HG02840 (cell line): Measurements from ENCODE around the gene CCR5AS.
"Not testable (repeated sequence)": the region's sequence is repeated elsewhere in the genome, so short reads cannot be mapped to it uniquely, and the experiment has no call there.

Experiments used
- ATAC-seq: cut with Tn5 transposase; IDR thresholded peaks from one replicate; pipeline ENCODE4 v1.9.1; 2021; ENCODE audit warnings: mild to moderate bottlenecking, moderate library complexity, moderate number of reproducible peaks; ENCODE audit not compliant: unreplicated experiment, low FRiP score

The CCR5AS gene

DNA sequence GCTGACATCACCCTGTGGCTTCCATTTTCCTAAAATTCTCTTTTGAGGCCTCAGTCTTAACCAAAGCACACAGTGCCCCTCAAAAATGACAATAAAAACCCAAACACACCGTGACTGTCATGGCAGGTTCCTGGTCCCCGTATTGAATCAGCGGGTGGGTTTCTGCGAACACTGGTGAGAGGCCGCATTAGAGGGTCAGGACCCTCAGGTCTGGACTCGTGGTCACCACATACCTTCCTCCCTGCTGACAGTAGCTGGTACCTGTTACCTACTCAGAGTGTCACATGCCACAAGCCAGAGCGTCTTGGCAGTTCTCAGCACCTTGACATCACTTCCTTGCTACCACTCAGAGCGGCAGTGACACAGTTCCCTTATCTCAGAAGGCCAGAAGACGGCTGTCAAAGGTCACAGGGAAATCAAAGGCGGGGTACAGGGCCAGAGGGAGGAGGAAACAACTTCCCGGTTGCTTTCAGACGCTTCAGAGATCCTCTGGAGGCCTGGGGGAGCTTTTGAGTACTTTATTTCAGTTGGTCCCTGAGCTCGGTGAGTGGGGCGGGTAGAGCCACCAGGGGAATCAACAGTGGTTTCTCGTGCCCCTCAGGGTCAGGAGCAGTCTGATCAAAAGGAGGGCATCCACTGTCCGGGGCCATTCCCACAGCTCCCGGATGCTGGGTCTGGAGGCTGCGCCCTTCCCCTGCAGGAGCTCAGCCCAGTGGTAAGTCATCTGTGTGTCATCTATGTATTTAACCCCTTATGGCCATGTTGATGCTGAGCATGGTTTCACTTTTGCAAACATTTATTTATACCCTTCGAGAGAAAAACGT lies at the start of gene CCR5AS, which contains the start of gene CCRL2:
Gene CCR5AS, minus strand, starts transcription at position 279 of the 824 bp plus-strand sequence.
Gene CCRL2, plus strand, starts transcription at position 472 of the 824 bp plus-strand sequence. CDS start 821 bp downstream, outside the sequence.
- ATAC-seq: no peak

DNA sequence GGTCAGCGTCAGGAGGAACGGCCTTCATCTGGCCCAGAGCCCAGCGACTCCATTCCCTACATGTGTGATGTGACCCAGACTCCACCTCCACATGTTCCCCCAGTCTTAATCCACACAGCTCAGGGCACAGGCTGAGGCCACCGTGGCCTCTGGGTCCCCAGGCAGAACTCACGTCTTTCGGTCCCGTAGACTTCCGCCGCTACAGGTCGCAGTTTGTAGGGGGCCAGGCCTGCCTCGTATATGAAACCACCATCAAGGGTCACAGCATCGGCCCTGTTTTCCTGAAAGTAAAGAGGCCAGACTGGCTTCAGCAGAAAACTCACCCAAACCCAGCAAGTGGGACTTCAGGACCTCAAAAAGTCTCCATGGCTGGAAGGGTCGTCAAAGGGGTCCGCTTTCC lies 49.3 kb upstream of the CCR5AS start:
- ATAC-seq: no peak

DNA sequence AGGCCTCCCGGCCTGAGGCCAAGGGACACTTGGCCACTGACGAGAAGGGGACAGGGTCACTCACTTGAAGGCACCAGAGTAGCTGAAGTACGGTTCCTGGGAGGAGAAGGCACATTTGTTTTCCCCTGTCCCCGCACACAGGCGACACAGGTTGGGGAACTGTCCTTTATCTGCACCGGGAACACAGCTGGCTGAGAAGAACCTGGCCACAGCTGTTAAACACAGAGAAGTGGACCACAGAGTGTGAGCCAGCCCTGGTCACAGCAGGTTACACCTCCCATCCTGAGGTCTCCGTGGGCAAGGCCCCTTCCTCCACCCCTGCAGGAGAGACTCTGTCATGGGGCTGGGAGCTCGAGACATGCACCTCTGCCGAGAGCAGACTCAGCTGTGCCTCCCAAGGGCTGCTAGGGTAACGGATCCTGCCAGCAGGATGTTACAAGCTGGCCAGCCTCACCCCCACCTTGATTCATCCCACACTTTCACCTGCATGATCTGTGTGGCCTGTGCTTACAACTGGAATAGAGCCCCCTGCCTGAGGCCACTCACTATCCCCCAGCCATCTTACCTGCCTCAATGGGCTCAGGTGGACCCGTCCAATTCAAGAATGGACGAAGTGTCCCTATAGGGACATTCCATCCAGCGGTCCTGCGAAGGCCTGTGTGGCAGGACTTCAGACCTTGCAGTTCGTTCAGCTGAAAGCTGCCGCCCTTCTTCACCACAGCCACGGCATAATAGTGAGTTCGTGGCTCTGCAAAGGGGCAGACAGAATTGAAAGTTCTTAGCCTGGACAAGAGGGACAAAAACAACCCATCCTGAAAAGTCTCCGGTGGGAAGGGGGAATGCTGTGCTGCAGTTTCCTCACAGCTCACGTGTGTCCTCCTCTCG lies 48.6 kb upstream of the CCR5AS start:
- no peak for ATAC-seq

DNA sequence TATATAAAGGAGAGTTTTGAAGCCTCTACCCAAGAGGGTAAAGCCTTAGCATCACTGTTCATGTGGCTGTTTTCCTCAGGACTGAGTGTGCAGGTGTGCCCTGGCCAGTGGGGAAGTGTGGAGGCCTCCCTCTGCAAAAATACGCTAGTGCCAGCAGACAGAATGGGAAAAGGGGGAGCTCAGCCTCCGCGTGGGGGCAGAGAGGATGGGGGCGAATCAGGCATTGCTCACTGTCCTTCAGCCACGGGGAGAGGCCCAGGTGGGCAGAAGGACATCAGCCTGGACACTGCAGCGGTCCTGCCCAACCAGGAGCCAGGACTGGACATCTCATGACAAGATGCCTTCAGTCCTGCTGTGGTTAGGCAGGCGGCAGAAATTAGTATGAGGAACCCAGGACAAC lies 47.7 kb upstream of the CCR5AS start:
- ATAC-seq: no peak

DNA sequence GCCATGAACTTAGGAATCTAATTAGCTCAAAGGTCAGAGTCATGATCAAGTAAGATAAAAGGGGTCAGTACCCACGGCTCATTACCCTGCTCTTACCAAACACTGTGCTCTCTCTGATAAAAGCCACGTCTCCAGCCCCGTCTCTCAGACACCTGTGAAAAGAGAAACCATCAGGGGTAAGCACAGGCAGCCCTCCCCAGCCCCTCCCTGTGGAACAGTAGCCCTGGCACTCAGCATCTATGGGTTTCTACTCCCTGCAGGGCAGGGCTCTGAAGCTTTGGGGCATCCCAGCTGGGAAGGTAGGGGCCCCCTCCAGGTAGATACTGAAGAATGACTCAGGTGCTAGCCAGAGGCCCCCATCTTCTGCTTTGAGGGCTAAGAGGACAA lies 47.3 kb upstream of the CCR5AS start:
- no peak for ATAC-seq

DNA sequence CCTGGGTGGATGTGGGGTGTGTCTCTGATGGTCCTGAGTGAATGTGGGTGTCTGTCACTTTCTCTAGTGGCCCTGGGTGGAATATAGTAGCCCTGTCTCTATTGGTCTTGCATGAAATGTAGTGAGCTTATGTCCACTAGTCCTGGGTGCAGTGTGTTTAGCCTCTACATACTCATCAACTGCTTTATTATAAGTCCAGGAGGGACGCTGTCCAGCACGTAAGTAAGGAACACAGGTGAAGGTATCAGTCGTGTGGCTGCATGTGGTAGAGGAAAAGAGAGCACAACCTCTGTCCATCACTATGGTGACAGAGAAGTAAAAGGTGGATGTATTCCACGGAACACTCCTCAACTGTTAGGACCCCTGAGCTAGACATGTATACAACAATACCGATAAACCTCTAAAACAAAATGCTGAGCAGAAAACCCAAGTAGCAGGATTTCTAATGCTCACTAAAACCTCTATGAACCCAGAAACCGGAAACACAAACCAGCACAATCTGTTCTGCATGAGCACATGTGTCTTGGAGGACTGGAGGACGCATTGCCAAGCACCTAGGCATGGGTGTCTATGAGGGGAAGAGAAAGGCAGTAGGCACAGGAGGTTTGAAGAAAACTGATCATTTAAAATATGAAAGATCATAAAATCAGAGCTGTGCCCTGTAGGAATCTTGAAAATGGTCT lies 46.8 kb upstream of the CCR5AS start:
- ATAC-seq: no peak

DNA sequence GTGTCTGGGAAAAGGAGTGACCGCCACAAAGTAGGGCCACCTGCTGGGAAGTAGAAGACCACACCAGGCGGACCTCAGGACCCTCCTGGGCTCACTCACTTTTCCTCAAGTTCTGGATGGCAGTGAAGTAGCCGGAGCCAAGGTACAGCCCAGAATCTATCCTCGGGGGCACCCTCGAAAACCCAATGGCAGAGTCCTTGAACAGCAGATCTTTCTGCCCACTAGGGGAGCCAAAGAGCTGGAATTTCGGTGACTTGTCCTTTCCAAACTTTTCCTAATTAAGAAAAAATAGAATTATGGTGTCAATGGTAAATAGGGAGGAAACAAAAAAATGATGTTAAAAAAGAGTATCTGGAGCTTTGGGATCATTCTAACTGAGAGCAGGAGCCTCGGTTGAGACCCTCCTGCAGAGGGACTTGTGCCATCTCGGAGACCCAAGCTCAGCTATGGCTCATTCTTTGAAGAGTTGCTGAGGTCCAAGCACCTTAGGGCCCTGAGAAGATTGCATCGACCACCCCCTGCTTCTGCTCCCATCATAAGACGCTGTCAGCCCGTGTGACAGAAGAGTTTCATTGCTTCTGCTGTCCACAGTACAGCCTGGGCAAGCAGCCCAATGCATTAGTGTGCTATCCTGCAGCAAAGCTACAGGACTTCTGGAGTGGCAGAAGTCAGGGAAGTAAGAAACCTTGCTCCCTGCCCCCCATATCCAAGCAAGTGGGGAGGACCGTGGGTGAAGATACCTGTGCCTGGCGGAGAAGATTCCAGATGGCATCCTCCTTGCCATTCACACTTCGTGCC lies 43.1 kb upstream of the CCR5AS start:
- ATAC-seq: no peak

DNA sequence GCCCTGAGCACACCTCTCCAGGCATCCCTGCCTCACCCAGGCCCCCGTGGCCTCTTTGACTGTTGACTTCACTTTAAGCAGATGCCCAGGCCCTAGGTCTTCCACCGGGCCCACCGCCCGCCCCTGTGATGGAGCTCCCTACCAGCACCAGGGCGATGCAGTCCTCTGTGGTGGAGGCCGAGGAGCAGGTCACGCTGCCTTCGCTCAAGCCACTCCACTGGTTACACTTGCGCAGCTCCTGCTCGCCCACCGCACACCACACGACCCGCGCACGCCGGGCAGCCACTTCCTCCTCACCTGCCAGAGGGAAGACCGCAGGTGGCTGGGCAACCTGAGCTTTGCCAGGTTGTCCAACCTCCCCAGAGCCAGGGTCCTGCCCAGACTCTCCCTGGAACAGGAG lies 41.9 kb upstream of the CCR5AS start:
- ATAC-seq: no peak

DNA sequence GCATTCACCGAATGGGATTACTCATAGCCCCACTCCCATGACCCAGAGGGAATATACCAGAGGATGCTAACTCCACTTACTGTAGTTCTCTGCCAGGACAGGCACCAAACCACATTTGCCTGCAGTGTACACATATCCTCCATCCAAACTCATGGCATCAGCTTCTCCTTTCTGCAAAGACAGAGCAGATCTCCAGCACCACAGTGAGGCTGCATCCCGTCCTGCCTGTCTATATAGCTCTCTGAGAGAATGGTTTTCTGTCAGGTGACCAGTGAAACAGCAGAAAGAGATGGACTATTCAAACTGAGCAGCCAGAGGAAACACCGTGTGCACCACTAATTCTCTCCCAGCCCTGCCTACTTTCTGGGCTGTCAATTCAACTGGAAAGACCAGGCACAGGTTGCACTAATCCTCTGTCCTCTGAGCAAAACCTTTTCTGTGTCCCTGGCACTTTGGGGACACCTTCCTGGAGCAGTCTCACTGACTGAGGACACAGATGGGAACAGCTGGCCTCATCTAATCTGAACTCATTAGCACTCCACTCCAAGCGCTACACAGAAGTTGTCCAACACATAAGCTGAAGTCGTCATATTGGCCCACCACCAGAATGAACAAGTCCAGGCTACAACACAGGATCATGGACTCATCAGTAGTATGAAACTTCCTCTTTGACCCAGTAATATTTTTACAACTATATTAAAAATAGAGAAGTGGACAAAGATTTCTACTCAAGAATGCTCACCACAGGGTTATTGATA lies 40.5 kb upstream of the CCR5AS start:
- no peak for ATAC-seq

DNA sequence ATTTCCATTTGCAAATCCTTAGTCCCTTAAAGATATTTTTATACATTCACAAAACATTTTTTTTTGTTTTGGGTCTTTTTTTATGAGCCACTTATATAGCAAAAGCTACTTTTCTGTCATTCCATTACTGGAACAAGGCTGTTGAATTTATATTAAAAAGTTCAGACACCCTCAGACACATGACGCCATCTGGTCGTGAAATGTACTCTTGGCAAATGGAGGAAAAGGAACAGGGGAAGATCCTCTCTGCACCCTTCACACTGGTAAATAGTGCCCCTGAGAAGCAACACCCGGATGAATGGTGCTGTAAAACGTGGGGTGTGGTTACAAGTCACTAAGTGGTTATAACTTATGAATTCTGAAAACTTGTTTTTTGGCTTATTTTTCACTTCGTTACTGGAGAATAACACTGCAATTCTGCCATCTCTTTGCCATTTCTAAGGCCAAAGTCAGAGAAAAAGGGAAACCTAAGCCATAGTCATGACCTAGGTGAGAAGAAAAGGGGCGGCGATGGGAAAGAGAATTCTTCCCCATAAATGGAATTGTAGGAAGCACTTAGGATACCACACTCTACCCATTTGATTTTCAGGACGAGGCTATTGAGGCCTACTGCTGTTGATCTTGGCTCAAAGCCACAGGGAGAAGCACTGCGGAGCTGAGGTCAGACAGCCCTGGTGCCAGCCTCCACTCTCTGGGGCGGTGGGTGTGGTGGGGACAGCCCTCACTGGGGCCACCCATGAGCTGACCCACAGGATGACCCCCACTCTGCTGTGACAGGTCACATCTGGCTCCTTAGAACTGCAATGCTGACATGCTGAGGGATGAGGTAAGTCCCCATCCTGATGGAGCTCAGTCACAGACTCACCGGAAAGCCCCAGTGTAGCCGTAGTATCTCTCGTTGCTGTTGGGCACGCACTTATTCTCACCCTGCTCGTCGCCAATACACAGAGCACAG lies 36.0 kb upstream of the CCR5AS start:
- ATAC-seq: no peak

DNA sequence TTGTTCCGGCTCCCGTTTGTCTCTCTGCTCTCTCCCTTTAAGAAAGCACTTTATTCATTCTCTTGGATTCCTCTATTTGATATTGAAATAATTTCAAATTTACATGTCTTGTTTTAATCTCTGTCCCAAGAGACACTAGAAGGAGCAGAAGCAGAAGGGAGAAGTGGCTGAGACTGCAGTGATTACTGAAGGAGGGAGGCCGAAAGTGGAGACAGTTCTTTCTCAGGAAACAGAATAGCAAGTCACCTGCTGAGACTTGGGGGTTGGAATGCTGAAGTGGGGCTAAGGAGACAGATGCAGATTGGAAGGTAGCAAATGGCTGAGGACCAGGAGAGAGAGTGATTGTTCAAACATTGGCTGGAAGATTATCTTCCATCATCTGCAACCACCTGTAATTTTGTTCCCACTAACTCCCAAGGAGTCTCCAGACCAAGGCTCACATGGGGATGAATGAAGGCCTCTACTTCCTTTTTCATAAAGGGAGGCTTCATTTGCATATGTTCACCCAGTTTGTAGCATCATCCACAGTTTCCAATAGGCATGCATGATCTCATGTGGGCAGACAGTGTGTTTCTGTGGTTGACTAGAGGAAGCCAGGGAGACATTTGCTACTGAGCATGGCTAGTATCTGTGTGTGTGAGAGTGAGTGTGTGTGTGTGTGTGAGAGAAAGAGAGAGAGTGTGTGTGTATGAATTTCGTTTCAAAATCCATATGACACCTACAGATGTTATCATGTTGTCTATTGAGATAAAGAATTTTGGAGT lies 33.8 kb upstream of the CCR5AS start:
- no peak for ATAC-seq

DNA sequence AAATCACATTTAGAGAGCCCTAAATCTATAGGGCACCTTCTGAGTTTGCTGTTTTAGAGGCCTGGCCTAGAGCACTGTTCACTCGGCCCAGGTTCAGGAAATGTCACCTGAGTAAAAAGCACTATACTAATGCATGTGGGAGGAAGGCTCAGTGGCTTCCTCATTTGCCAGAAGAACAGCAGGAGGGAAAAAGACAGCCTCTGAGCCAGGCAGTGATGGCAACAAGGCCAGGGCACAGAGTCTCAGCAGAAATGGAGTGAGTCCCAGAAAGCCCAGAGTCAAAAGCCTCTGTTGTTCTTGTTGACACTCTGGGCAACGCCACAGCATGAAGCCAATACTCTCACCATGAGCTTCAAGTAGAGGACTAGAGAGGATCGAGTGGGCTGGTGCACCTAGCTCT lies 32.0 kb upstream of the CCR5AS start:
- no peak for ATAC-seq

DNA sequence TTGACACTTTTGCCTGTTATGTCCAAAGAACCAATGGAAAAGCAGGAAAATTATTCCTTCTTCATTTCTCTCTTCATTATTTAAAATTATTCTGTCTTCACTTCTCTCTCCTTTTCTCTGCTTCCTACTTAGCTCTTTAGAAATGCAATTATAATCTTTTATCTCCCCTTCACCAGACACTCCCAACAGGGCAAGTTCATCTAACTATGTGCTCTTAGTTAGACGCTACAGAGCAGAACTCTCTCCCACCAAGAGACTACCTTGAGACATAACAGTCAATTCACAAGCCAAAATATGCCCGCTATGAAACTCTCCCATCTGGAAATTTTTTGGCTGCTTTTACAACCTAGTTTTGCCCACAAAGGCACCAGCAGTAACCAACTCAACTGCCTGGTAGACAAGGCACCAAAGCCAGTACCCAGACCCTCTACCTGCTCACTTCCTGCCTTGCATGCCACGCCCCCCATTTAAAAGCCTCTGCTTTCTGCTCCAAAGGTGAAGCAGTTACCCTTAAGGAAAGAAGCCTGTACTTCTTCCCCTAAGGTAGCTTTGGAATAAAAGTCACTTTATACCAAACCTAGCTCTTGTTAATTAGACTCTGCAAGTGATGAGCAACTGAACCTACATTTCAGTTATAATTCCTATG lies 28.3 kb upstream of the CCR5AS start:
- no peak for ATAC-seq

DNA sequence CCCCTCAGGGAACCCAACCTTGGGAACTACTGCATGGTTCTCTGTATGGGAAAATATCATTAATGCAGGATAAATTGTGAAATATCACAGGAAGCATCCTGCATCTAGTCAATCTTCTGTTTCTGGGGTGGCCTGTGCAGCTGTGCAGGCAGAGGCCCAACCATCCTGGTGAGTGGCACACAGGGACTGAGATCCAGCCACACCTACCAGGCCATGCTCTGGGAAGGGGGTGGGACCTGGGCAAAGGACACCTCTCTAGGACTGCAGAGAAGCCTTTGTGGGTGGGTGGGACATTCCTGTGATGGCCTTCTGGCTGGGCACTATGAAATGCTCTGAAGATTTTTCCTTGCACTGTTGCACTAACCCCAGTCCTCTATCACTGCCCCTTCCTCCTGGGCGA lies 27.0 kb upstream of the CCR5AS start:
- no peak for ATAC-seq

DNA sequence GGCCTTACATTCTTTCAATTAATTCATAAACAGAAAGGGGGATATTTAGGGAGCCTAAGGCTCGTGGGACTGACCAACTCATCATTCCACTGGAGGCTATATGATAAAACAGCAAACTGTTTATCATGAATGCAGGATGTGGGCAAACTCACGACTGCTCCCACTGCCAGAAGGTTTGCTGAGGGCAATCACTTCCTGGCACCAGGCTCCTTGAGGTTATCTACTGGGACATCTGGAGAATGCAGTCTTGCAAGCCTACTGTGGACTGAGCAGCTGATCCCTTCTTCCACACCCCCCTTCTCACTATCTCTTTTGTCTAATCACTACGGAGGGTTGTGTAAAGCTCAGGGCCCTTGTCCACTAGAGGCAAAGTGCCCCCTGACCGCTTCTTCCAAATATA lies 26.3 kb upstream of the CCR5AS start:
- not testable (repeated sequence) for ATAC-seq

DNA sequence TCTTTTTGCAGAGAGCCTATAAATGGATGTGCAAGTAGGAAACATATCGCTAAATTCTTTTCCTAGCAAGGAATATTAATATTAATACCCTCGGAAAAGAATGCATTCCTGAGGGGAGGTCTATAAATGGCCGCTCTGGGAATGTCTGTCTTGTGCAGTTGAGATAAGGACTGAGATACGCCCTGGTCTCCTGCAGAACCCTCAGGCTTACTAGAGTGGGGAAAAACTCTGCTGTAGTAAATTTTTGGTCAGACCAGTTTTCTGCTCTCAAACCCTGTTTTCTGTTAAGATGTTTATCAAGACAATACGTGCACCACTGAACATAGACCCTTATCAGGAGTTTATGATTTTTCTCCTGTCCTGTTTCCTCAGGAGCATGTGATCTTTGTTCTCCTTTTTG lies 25.0 kb upstream of the CCR5AS start:
- ATAC-seq: not testable (repeated sequence)

DNA sequence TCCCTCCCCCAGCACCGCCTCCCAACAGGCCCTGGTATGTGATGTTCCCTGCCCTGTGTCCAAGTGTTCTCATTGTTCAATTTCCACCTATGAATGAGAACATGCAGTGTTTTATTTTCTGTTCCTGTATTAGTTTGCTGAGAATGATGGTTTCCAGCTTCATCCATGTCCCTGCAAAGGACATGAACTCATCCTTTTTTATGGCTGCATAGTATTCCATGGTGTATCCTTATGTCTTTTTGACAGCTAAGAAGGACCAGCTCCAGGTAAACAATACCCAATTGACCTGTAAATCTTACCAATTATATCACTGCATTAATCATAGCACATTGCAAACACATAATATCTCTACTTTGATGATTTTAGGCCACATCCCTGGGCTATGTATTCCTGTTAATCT lies 24.0 kb upstream of the CCR5AS start:
- ATAC-seq: not testable (repeated sequence)
